ENCODE results near the gene TPSAB1.
"Not testable (repeated sequence)": the region's sequence is repeated elsewhere in the genome, so short reads cannot be mapped to it uniquely, and the experiment has no call there.

TPSAB1 gene

GRCh38 chr16:1240436-1240835, at the start of gene TPSAB1:
TSS of gene TPSAB1 (plus strand) at chr16:1240705. CDS start at chr16:1240939, 234 bp downstream.
- not testable (repeated sequence) for DNase-seq (ENCODE audit: low read depth)

- not testable (repeated sequence) for DNase-seq (ENCODE audit: low read depth)
Observed at GRCh38 chr16:1190789-1191188, 49.7 kb upstream of the TPSAB1 start.

- DNase-seq (ENCODE audit: low read depth): no peak
Observed at GRCh38 chr16:1192384-1193073, 48.0 kb upstream of the TPSAB1 start.

- no peak for DNase-seq (ENCODE audit: low read depth)
Observed at GRCh38 chr16:1193143-1193824, 47.2 kb upstream of the TPSAB1 start.

- no peak for DNase-seq (ENCODE audit: low read depth)
Observed at GRCh38 chr16:1193825-1194581, 46.5 kb upstream of the TPSAB1 start.

- DNase-seq (ENCODE audit: low read depth): no peak
Observed at GRCh38 chr16:1194665-1195392, 45.7 kb upstream of the TPSAB1 start.

- no peak for DNase-seq (ENCODE audit: low read depth)
Observed at GRCh38 chr16:1195393-1195666, 45.2 kb upstream of the TPSAB1 start.

GRCh38 chr16:1196494-1196893, 44.0 kb upstream of the TPSAB1 start:
- no peak for DNase-seq (ENCODE audit: low read depth)

- DNase-seq (ENCODE audit: low read depth): no peak
Observed at GRCh38 chr16:1197237-1197866, 43.2 kb upstream of the TPSAB1 start.

- DNase-seq (ENCODE audit: low read depth): no peak
Observed at GRCh38 chr16:1198194-1198593, 42.3 kb upstream of the TPSAB1 start.

GRCh38 chr16:1198671-1199346, 41.7 kb upstream of the TPSAB1 start:
- DNase-seq (ENCODE audit: low read depth): not testable (repeated sequence)

GRCh38 chr16:1199347-1200013, 41.0 kb upstream of the TPSAB1 start:
- no peak for DNase-seq (ENCODE audit: low read depth)

GRCh38 chr16:1200014-1200627, 40.4 kb upstream of the TPSAB1 start:
- no peak for DNase-seq (ENCODE audit: low read depth)

- no peak for DNase-seq (ENCODE audit: low read depth)
Observed at GRCh38 chr16:1201444-1201843, 39.1 kb upstream of the TPSAB1 start.

- no peak for DNase-seq (ENCODE audit: low read depth)
Observed at GRCh38 chr16:1202274-1202673, 38.2 kb upstream of the TPSAB1 start.

GRCh38 chr16:1204933-1205332, 35.6 kb upstream of the TPSAB1 start:
- no peak for DNase-seq (ENCODE audit: low read depth)

GRCh38 chr16:1206326-1206725, 34.2 kb upstream of the TPSAB1 start:
- DNase-seq (ENCODE audit: low read depth): no peak

GRCh38 chr16:1206786-1207185, 33.7 kb upstream of the TPSAB1 start:
- no peak for DNase-seq (ENCODE audit: low read depth)

- DNase-seq (ENCODE audit: low read depth): no peak
Observed at GRCh38 chr16:1208239-1208830, 32.2 kb upstream of the TPSAB1 start.

GRCh38 chr16:1209081-1209480, 31.4 kb upstream of the TPSAB1 start:
- DNase-seq (ENCODE audit: low read depth): no peak
